GM18507 (cell line): Measurements from ENCODE around the gene PEX5.
A peak's percentile ranks its signal among the peaks of the same experiment; 100 is the strongest.

Experiments
- DNase-seq: peaks from one replicate; pipeline ENCODE4 v3.0.0; 2011; ENCODE audit warnings: low read depth; ENCODE audit not compliant: insufficient read length; ENCODE audit errors: extremely low spot score
- FAIRE-seq: peaks from 2 replicates; lab custom pipeline; 2011; peaks lifted over from hg19 to GRCh38; lab: Jason Lieb, UNC

PEX5 gene

GRCh38 chr12:7189398-7190267 is at the start of gene PEX5:
PEX5 (plus strand) TSS chr12:7189686; CDS start chr12:7190378, 692 bp downstream.
- DNase-seq (peak; percentile 88), FAIRE-seq (peak; percentile 84)

GRCh38 chr12:7141351-7142005 is 48.0 kb upstream of the PEX5 start:
- no peak for FAIRE-seq
- DNase-seq = no peak

DNA sequence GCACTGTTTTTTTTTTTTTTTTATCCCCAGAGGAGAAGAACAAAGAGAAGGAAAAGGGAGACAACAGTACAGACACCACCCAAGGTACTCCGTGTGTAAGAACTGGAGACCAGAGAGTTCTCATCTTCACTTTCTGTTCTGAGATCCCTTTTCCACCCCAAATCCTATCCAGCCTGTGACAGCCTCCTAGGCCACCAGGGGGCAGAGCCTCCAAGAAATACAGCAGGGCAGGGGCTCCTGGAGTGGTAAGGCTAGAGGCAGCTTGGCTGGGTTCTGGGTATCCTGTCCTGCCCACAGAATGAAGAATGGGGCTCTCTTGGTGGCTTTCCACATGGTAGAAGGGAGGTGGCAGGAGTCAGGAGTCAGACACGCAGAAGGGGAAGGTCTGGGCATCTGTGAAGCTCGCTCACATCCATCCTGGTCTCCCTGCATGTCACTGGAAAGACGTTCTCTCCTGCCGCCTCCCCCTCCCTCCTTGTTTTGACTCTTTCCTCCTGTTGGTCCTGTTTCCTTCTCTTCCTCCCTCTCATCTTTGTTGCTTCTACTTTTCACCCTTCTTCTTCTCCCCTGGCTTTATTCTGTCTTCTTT is 47.3 kb upstream of the PEX5 start:
- FAIRE-seq = peak; percentile 67

GRCh38 chr12:7142809-7143465 is 46.5 kb upstream of the PEX5 start:
- DNase-seq = no peak
- no peak for FAIRE-seq

More for the DNA sequence above, 47.3 kb upstream of the PEX5 start:
- no peak for DNase-seq

GRCh38 chr12:7143564-7143963 is 45.9 kb upstream of the PEX5 start:
- DNase-seq = no peak
- FAIRE-seq = no peak

GRCh38 chr12:7144414-7145120 is 44.9 kb upstream of the PEX5 start:
- DNase-seq (no peak), FAIRE-seq (no peak)

- DNase-seq = no peak
- no peak for FAIRE-seq
Observed at GRCh38 chr12:7145671-7146070, 43.8 kb upstream of the PEX5 start.

- DNase-seq (no peak), FAIRE-seq (no peak)
Observed at GRCh38 chr12:7146228-7146627, 43.3 kb upstream of the PEX5 start.

GRCh38 chr12:7146906-7147305 is 42.6 kb upstream of the PEX5 start:
- DNase-seq (no peak), FAIRE-seq (no peak)

DNA sequence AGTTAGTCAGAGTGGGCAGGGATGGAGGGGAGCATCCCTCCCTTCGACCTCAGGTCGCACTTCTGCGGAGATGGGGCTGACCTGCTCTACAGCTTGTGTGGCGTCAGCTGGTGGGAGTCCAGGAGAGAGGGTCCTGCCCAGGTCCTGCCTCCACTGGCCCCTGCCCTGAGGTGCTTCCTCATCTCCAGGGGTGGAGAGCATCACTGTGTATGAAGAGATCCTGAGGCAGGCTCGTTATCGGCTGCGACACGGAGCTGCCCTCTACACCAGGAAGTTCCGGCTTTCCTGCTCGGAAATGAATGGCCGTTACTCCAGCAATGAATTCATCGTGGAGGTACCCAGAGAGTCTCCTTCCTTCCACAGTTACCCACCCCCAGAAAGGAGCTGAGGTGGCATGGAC is 39.1 kb upstream of the PEX5 start:
- FAIRE-seq (no peak), DNase-seq (no peak)

DNA sequence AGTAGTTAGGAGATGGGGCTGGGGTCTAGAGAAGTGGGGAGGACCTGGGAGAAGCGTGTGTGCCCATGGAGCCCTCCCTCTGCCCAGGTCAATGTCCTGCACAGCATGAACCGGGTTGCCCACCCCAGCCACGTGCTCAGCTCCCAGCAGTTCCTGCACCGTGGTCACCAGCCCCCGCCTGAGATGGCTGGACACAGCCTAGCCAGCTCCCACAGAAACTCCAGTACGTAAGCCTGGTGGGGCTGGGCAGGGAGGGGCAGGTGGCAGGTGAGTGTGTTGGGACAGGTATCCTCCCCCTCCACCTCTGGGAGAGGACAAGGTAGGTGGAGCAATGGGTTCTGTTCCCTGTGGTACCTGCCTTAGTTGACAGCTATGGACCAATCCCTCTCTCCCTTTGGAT is 38.6 kb upstream of the PEX5 start:
- no peak for DNase-seq
- no peak for FAIRE-seq

DNA sequence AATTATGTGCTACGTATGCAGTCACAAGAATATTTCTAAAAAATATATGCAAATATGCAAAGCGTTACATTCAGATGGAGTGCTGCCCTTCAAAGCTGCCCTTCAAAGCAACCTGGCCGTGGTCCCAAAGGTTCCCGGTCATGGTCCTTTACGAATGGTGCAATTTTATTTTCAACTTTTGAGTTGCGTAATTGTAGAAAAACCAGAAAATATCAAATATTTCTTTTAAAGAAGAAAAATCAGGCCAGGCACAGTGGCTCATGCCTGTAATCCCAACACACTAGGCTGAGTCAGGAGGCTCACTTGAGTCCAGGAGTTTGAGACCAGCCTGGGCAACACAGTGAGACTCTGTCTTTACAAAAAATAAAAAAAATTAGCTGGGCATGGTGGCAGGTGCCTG is 38.0 kb upstream of the PEX5 start:
- no peak for DNase-seq
- FAIRE-seq = no peak

DNA sequence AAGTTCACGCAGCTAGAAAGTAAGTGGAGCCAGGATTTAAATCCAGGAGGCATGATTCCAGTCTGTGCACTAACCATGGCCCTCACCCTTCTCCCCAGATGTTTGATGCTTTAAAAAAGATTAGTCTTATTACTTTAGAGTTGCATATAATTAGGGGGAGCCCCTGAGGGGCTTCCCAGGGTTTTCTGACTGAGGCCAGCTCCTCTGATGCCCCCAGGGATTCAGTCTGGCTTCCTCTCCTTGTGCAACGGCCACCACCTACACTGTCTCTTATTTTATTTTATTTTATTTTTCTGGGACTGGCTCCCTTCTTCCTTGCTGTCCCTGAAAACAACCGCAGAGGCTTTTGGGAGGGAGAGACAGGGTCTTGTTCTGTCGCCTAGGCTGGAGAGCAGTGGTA is 36.7 kb upstream of the PEX5 start:
- DNase-seq = no peak
- no peak for FAIRE-seq

DNA sequence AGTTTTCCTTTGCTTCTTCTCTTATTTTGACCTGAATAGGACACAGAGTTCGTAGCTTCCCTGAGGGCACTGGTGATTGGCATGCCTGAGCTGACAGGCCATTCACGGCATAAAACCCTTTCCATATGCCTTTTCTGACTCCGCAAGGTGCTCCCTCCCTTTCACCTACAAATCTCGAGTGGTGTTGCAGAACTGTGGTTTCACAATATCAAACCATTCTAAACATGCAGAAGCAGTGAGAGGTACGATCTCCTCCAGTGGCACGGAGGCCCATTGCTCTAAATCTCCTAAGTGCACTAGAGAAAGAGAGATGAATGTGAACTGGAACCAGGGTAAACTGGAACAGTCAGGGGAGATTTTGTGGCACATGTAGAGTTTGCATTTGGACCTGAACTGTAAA is 35.4 kb upstream of the PEX5 start:
- DNase-seq (no peak), FAIRE-seq (no peak)

DNA sequence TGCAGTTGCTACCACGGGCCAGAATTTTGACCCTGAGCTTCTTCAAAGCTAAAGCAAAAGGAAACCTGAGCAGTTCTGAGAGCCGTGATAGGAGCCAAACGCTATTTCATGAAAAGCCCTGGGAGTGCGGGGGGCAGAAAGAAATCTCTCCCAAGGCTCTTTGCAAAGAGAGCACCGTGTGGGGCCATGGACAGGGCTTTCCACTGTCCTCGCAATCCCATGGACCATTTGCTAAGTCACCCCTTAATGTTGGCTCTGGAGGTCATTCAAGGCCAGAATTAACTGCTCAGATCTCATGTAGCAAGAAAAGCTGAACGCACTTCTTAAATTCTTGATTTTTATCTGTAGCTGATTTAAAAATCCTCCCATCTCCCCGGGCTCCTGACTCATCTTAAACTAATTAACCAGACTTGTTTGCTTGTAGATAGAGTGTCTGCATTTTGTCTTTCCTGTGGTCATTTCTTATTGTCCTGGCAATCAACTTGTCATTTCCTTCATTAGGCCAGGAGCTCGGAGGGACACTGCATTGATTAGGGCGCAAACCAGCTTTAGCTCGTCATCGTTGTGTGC is 34.5 kb upstream of the PEX5 start:
- no peak for FAIRE-seq

GRCh38 chr12:7155471-7156034 is 33.9 kb upstream of the PEX5 start:
- DNase-seq = no peak

More for the DNA sequence above, 34.5 kb upstream of the PEX5 start:
- no peak for DNase-seq

DNA sequence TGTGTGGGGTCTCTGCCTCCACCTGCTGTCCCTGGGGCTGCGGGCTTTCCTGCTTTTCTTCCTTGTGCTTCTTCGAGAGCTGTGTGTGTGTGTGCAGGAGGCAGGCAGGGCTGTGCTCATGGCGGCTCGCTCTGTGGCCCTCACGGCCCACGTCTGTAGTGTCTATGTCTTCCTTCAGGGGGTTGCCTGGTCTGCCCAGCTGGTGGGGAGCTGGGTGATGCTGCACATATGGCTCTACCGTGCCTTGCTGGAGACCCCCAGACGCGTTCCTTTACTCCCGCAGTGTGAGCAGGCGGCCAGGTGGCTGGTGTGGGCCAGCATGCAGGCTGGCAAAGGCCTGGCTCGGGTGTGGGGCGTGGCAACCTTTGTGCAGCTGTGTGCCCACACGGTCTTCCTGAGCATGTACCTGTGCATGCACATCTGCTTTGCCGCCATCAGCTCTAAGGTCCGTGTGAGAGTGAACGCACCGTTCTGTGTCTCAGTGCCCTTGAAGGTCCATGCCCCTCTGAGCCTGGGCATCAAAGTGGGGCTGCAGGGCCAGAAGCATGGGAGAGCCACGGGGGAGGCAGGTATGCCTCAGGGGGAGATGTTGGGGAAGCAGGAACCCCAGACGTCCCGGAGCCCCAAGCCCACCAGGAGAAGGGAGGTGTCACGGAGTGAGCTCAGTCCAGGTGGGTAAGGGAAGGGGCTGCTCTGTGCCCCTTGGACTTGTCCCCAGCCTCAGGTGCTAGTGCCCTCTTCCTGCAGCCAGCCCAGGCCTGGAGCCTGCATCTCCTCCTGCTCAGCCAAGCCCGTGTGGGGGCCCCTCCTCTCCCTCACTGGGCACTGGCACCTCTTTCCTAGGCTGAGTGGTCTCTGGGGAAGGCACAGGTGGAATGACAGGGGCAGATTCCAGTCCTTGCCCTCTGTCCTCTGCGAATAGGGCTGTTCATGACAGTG is 33.0 kb upstream of the PEX5 start:
- FAIRE-seq = no peak

More at GRCh38 chr12:7155471-7156034, 33.9 kb upstream of the PEX5 start:
- no peak for FAIRE-seq

GRCh38 chr12:7157391-7157790 is 32.1 kb upstream of the PEX5 start:
- DNase-seq (no peak), FAIRE-seq (no peak)

More for the DNA sequence above, 33.0 kb upstream of the PEX5 start:
- no peak for DNase-seq
